Vagina (tissue), 2 donors: ENCODE results near the gene KCNA5.

Source experiments
- POLR2A ChIP-seq, 2 donors: fragments of 450-650 bp; IDR thresholded peaks; one replicate each; pipeline ENCODE4 v1.6.1; 2017; ENCODE audit warnings: antibody characterized with exemption in 2 of 2, mild to moderate bottlenecking in 2 of 2, moderate library complexity in 2 of 2
- POLR2AphosphoS5 ChIP-seq, 2 donors: sonication (generic); formaldehyde crosslinking; IDR thresholded peaks; one replicate each; pipeline ENCODE4 v1.9.0; 2017; ENCODE audit warnings: antibody characterized with exemption in 2 of 2, mild to moderate bottlenecking in 2 of 2, low read depth in 1 of 2; ENCODE audit not compliant: insufficient read depth in 1 of 2

DNA sequence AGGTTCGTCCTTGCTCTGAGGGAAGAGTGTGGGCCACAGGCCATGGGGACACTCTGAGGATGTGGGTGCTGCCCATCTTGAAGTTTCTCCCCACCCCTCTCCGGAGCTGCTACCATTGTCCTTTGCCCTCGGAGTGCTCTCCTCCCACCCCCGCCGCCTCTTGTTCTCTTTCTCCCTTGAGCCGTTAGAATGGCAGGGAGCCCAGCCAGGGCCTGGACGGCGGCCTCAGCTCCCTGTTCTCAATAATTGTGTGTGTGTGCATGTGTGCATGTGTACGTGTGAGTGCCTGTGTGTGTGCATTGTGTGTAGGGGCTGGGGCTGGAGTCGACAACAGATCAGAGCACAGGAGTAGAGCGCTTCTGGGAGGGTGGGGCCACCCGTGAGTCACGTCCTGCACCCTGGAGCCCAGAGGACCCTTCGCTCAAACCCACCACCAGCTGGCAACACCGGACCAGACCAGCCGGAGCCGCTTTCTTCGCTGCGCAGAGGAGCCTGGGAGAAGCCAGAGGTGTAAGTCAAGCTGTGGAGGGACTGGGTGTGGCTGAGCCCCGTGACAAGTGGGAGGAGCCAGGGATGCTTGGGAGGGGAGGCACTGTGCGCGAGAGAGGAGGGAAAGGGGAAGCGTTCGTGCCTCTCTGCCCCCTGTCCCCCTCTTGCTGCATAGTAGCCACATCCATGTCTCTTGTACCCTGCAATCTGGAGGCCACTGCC lies 25.9 kb upstream of the KCNA5 start:
- no peak for TF ChIP-seq POLR2AphosphoS5 (IDR thresholded peaks at IDR 0.05; ENCODE audit: insufficient read depth in 1 of 2, low read depth in 1 of 2)
- TF ChIP-seq POLR2A (IDR thresholded peaks at IDR 0.05): no peak
